Measurements from ENCODE around the gene STEAP1. TPM values are rescaled to one million over a fixed set of nuclear protein-coding genes. Genes with fewer than 3 reads are reported as not detected.
"Not testable (repeated sequence)": the region's sequence is repeated elsewhere in the genome, so short reads cannot be mapped to it uniquely, and the experiment has no call there.

Gene STEAP1
- total RNA-seq, 1 donor from 2014 or later, result 17.4 TPM

DNA sequence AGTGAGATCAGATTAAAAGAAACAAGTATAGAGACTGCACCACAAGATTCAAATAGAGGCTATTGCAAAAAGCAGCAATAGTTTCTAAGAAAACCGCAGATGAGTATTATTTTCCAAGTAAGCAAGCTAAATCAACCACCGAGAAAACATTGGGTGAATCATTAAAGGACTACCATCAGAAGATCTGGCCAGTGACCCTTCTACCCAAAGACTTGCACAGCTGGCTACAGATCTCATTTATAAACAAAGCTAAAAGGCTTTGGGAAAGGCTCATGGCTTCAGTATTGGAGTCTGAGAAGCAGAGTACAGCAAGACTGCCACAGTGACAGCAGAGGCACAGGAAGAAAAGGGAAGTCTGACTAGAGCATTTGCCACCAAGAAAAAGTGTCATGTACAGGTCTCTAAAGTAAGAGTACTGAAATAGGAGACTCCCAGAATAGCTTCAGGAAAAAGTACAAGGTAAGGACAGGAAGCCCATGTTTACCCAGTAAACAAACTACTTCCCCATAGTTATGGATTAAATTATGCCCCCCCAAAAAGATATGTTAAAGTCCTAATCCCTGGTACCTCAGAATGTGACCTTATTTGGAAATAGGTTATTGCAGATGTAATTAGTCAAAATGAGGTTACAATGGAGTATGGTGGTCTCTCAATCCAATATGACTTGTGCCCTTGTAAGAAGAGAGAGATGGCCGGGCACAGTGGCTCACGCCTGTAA lies 19.0 kb downstream of the STEAP1 start:
- DNase-seq (ENCODE audit: low read depth), result peak; percentile 96

- no peak for DNase-seq (ENCODE audit: low read depth)
Observed at GRCh38 chr7:90175667-90176066, 21.4 kb downstream of the STEAP1 start.

- DNase-seq (ENCODE audit: low read depth), result no peak
Observed at GRCh38 chr7:90176195-90176594, 21.9 kb downstream of the STEAP1 start.

- DNase-seq (ENCODE audit: low read depth), result no peak
Observed at GRCh38 chr7:90178166-90178565, 23.9 kb downstream of the STEAP1 start.

- DNase-seq (ENCODE audit: low read depth), result peak; percentile 98
Observed at GRCh38 chr7:90178679-90179278, 24.5 kb downstream of the STEAP1 start.

GRCh38 chr7:90180011-90180585 lies 25.8 kb downstream of the STEAP1 start:
- DNase-seq (ENCODE audit: low read depth), result peak; percentile 94

GRCh38 chr7:90180649-90181048 lies 26.4 kb downstream of the STEAP1 start:
- DNase-seq (ENCODE audit: low read depth), result peak; percentile 53

- DNase-seq (ENCODE audit: low read depth), result no peak
Observed at GRCh38 chr7:90181485-90181884, 27.2 kb downstream of the STEAP1 start.

DNA sequence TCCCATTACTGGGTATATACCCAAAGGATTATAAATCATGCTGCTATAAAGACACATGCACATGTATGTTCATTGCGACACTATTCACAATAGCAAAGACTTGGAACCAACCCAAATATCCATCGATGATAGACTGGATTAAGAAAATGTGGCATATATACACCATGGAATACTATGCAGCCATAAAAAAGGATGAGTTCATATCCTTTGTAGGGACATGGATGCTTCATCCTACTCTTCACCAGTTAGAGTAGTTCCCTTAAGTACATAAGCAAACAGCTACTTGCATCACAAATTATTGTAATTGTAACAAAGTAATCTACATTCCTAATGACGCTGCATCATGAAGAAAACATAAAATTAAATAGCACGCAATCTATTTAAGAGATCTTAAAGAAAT lies 32.0 kb downstream of the STEAP1 start:
- not testable (repeated sequence) for DNase-seq (ENCODE audit: low read depth)

- no peak for DNase-seq (ENCODE audit: low read depth)
Observed at GRCh38 chr7:90187507-90188050, 33.3 kb downstream of the STEAP1 start.

DNA sequence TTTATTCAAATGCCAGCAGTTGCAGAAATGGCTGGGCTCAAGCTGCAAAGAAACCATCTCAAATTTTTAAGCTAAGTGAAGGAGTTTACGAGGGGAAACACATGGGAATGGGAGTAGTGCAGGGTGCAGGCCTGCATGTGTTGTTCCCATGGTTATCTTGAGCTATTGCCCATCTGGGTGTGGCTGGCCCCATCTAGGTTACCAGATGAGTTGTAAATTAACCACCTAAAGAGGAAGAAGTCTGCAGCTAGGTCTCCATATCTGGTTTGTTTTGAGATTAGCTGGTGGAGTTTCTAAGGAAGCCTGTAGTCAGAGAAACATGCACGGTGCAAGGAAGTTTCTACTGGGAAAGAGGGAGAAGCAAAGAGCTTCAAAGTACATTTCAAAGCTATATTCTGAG lies 34.0 kb downstream of the STEAP1 start:
- DNase-seq (ENCODE audit: low read depth), result peak; percentile 41

GRCh38 chr7:90190995-90191394 lies 36.7 kb downstream of the STEAP1 start:
- DNase-seq (ENCODE audit: low read depth), result no peak

GRCh38 chr7:90191648-90192047 lies 37.4 kb downstream of the STEAP1 start:
- DNase-seq (ENCODE audit: low read depth), result no peak

DNA sequence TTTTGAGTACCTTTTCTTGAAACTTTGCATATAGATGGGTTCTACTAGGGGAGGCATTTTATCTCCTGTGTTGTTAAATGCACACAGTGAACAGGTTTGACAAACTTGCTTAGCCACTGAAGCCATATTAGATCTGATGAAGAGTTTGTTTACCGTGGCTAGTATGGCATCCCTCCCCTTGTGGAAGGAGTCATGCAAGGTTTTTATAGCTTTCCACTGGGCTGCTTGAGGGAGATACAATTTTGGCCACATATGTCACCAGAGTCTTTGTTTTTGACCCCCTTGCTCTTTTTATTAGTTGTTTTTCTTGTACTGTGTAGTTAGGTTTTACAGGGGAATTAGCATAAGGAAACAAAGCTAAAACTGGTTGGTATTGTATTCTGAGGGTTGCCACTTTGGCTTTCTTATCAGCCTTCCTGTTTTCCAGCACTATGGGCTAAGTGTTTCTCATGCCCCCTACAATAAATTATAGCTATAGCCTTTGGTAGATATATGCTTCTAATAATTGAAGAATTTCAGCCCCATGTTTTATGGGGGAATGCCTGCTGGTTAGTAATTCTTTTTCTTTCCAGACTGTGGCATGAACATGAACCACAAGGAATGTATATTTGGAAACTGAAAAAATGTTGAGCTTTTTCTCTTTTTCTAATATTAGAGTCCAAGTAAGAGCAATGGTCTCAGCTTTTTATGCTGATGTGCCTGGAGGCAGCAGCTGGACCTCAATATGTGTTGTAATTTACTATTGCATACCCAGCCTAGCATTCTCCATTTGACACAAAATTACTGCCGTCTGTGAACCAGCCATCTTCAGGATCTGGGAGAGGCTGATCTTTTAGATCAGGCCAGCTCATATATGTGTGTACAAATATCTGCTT lies 38.8 kb downstream of the STEAP1 start:
- no peak for DNase-seq (ENCODE audit: low read depth)

DNA sequence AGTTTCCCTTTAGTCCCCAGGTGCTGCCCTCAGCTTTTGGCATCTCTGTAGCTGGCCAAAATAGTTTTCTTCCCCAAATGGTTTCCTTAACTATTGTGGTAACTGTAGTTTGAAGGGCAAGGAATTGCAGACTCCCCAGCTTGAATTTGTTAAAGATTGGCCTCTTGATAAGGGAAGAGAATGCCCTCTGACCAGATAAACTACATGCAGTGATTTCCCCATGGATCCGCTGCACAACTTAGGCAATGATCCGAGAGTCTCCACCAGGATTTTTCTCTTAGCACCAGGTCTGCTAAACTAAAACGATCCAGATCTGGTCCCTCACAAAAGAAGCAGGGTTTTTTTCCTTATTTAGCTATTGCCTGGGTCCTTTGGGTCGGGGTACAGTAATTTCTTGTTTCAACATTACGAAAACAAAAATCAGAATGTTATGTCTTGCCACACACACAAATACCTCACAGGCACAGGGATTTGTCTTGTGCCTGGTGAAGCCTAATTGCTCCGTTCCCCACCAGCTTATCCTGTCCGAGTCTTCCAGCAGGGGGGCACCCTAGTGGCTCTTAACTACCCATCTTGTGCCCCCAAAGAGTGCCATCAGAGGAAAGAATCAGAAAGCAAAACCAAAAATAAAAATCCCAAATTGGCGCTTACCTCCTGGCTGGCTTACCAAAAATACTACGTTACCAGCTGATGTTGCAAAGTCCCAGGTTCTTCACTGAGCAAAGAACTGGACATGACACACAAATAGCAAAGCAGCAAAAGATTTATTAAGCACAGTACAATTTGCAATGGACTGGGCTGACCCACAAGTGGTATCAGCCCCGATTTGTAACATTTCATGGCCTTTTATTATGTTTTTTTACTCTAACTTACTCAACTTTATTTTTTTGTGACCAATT lies 40.9 kb downstream of the STEAP1 start:
- DNase-seq (ENCODE audit: low read depth), result no peak

DNA sequence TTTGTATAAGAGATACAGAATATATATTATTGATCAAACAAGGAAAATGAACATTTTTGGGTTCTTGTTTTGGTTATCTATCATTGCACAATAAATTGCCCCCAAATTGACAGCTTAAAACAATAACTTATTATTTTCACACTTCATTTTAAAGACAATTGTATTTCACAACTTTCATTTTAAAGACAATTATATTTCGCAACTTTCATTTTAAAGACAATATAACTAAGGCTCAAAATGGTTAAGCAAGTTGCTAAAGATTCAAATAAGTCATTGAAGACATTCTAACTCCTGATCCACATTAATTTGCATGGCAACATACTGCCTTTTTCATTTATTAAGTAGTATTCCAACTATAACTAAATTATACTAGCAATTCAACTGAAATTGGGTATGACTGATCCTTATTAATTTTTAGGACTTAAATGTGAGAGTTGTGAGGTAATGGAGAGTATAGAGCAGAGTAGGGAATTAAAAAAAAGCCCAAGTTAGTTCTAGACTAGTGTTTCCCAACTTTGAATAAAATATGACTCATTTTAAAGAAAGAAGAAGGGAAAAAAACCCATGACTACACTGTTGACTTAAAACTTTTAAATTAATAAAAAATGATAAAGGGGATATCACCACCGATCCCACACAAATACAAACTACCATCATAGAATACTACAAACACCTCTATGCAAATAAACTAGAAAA lies 47.4 kb downstream of the STEAP1 start:
- no peak for DNase-seq (ENCODE audit: low read depth)

DNA sequence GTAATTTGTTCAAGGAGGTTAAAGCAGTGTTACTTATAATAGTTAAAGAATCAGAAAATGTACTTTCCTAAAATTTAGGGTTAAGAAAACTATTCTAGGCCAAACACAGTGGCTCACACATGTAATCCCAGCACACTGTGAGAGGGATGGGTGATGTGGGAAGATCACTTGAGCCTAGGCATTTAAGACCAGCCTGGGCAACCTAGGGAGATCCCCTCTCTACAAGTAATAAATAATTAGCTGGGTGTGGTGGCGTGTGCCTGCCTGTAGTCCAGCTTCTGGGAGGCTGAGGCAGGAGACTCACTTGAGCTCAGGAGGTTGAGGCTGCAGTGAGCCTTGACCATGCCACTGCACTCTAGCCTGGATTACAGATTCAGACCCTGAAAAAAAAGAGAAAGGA lies 53.7 kb downstream of the STEAP1 start:
- DNase-seq (ENCODE audit: low read depth), result no peak

GRCh38 chr7:90209776-90210175 lies 55.5 kb downstream of the STEAP1 start:
- peak; percentile 52 for DNase-seq (ENCODE audit: low read depth)

DNA sequence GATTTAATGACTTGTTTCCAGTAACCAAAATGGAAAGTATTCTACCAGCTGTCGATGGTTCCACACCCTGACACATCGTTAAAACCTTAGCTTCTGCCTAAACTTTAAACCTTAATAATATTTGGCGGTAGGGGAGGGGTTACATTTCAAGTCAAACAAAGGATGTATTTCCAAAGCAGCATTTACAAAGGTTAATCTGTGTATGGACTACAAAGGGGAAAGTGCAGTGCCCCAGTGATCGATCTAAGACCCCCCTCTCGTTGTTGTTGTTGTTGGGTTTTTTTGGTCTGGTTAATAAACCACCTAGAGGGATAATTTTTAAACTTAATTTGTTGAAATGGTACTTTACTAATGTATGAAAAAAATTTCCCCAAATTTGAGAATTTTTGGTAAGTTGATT lies 56.2 kb downstream of the STEAP1 start:
- DNase-seq (ENCODE audit: low read depth), result no peak

DNA sequence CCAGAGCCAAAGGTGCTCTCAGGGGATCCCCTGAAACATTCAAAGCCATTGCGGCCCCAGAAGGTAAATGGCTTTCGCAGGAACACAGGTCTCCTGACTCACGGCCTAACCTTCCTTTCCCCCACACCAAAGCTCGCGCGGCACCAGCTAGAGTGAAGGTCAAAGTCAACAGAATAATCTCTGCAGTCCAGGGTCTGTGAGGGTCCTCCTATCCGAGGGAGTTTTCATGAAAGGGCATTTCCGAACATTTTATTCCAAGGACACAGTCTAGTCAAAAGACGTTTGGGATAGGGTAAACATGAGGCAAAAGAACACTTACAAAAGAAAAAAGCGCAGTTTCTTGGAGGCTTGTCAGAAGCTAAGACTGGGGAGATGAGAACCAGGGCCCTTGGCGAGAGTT lies 56.7 kb downstream of the STEAP1 start:
- peak; percentile 25 for DNase-seq (ENCODE audit: low read depth)

Measured in renal cortical epithelial cell (primary cell).